D721Med (cell line): ENCODE data around the gene FOXJ2.

ENCODE experiments used
- DNase-seq: peaks from one replicate; pipeline ENCODE4 v3.0.0; 2011; ENCODE audit warnings: low spot score; ENCODE audit not compliant: insufficient read length
- FAIRE-seq: peaks from 2 replicates; lab custom pipeline; 2011; peaks lifted over from hg19 to GRCh38; lab: Jason Lieb, UNC
- CTCF ChIP-seq: IDR thresholded peaks from 2 replicates; pipeline ENCODE4 v1.5.1; 2012; ENCODE audit warnings: mild to moderate bottlenecking, control low read depth; ENCODE audit not compliant: insufficient read depth; ENCODE audit errors: missing control alignments

Gene FOXJ2

GRCh38 chr12:8099235-8099634 is 66.7 kb downstream of the FOXJ2 start:
- no peak for TF ChIP-seq CTCF
- FAIRE-seq: no peak
- no peak for DNase-seq
